AG10803 (cell line): Measurements from ENCODE around the gene TMIGD1.

Source experiments
- DNase-seq: peaks from one replicate; pipeline ENCODE4 v3.0.0; 2010; ENCODE audit warnings: low read depth
- H3K4me3 ChIP-seq: 2 replicates; pipeline ENCODE4 v1.5.1; 2011; ENCODE audit warnings: mild to moderate bottlenecking, low read length, control low read depth
- CTCF ChIP-seq: conservative IDR thresholded peaks from 2 replicates; pipeline ENCODE4 v1.5.1; 2011; ENCODE audit warnings: mild to moderate bottlenecking, low read length, control low read depth, inconsistent platforms

The TMIGD1 gene

GRCh38 chr17:30274887-30275286 lies 59.0 kb downstream of the TMIGD1 start:
- no peak for DNase-seq
- TF ChIP-seq CTCF: no peak
- no peak overlapping the region for H3K4me3 ChIP-seq

GRCh38 chr17:30273373-30273772 lies 60.5 kb downstream of the TMIGD1 start:
- no peak for TF ChIP-seq CTCF
- H3K4me3 ChIP-seq: no peak overlapping the region
- DNase-seq: no peak

GRCh38 chr17:30271102-30271501 lies 62.8 kb downstream of the TMIGD1 start:
- no peak for DNase-seq
- no peak overlapping the region for H3K4me3 ChIP-seq
- TF ChIP-seq CTCF: no peak

GRCh38 chr17:30267625-30268024 lies 66.2 kb downstream of the TMIGD1 start:
- TF ChIP-seq CTCF: no peak
- no peak for DNase-seq
- no peak overlapping the region for H3K4me3 ChIP-seq
